K562 (cell line): Measurements from ENCODE around the gene ARL11. TPM values are rescaled to one million over a fixed set of nuclear protein-coding genes. Genes with fewer than 3 reads are reported as not detected.

ENCODE experiments used
- CHD7 ChIP-seq: fragments of 200-600 bp; sonication (generic); IDR thresholded peaks from one replicate; pipeline ENCODE4 v1.6.1; 2012; ENCODE audit warnings: mild to moderate bottlenecking, low read depth, low read length, inconsistent platforms
- DEAF1 ChIP-seq: fragments of 450-650 bp; formaldehyde crosslinking; IDR thresholded peaks from 2 replicates; pipeline ENCODE4 v1.4.0; 2020; ENCODE audit warnings: mild to moderate bottlenecking, moderate library complexity
- RAD21 ChIP-seq, 2 experiments: fragments of 250-450 bp in 1 of 2; fragments of 450-650 bp in 1 of 2; sonication (Bioruptor Pico) in 1 of 2; formaldehyde crosslinking in 1 of 2; IDR thresholded peaks in 1 of 2; conservative IDR thresholded peaks in 1 of 2; 2 replicates each; pipeline versions ENCODE4 v1.4.0 to v1.8.0; 2020 to 2022; ENCODE audit warnings: mild to moderate bottlenecking in 2 of 2, moderate library complexity in 1 of 2
- RB1 ChIP-seq: fragments of 450-650 bp; IDR thresholded peaks from 2 replicates; pipeline ENCODE4 v1.6.1; 2017; ENCODE audit warnings: low read depth, mild to moderate bottlenecking
- REST ChIP-seq, 2 experiments: fragments of 450-650 bp; formaldehyde crosslinking in 1 of 2; IDR thresholded peaks; 2 replicates each; pipeline versions ENCODE4 v1.4.0 to v1.6.1; 2014 to 2020; ENCODE audit warnings: mild to moderate bottlenecking in 2 of 2, borderline replicate concordance in 1 of 2, low read depth in 1 of 2
- polyA plus RNA-seq, 8 experiments: library from polyadenylated mRNA; depleted of rRNA in 4 of 8; stranded (reverse) in 5 of 8; unstranded in 3 of 8; fragments of >200 nt; fragmentation: Nextera tagmentation in 2 of 8; fragmentation: Illumina TruSeq in 1 of 8; extraction: Ambion mirVana in 2 of 8; extraction: Trizol in 1 of 8; gene quantifications; 2 replicates each; pipeline versions ENCODE4 v1.2.1 to v1.2.3, GENCODE V29; 2011 to 2014; ENCODE audit warnings: inconsistent platforms in 1 of 8, missing spikeins in 1 of 8
- total RNA-seq, 7 experiments: library from RNA; depleted of rRNA in 6 of 7; stranded (reverse); fragments of >200 nt in 6 of 7; fragmentation: Illumina TruSeq in 2 of 7; extraction: Trizol in 2 of 7; gene quantifications; 2 replicates each; pipeline versions ENCODE4 v1.2.1 to v1.2.3, GENCODE V29; 2011 to 2021; ENCODE audit warnings: low replicate concordance in 1 of 7

ARL11 gene
- total and polyA plus RNA-seq, 9 of the 15 experiments (the other 6 are each of a cell fraction or from before 2014, with no cell fraction given) = 0.18 to 0.87 (median 0.45) TPM

- TF ChIP-seq REST (IDR thresholded peaks at IDR 0.05; ENCODE audit: borderline replicate concordance) = peak; percentile 70
- TF ChIP-seq REST (CRISPR knock-in tag; IDR thresholded peaks at IDR 0.05; ENCODE audit: low read depth) = no peak
- no peak for TF ChIP-seq CHD7
- peak; percentile 76 to 80 for TF ChIP-seq RAD21 (CRISPR knock-in tag; conservative IDR thresholded peaks at IDR 0.05 in 1 of 2, IDR thresholded peaks at IDR 0.05 in 1 of 2)
- no peak for TF ChIP-seq RB1
- TF ChIP-seq DEAF1 (CRISPR knock-in tag) = peak; percentile 60
Measured at GRCh38 chr13:49669735-49670309, 41.5 kb downstream of the ARL11 start (continued).
